GM06990 (cell line): Measurements from ENCODE around the gene PRELID1.

Source experiments
- DNase-seq: peaks from one replicate; pipeline ENCODE4 v3.0.0-alpha.2; 2011; ENCODE audit not compliant: insufficient read length; ENCODE audit errors: extremely low read depth
- H3K27me3 ChIP-seq: replicated peaks from 2 replicates; pipeline ENCODE4 v1.6.0; 2011; ENCODE audit warnings: low read length; ENCODE audit not compliant: control insufficient read depth, insufficient read depth
- H3K36me3 ChIP-seq: 2 replicates; pipeline ENCODE4 v1.5.1; 2011; ENCODE audit warnings: low read length; ENCODE audit not compliant: control insufficient read depth, insufficient read depth
- H3K4me3 ChIP-seq: replicated peaks from 2 replicates; pipeline ENCODE4 v1.5.1; 2011; ENCODE audit warnings: low read depth, mild to moderate bottlenecking, control low read depth, low read length
- TF ChIP-seq, protein P1 (sequence below): IDR thresholded peaks from 2 replicates; pipeline ENCODE4 v1.5.1; 2011; ENCODE audit warnings: low read length, control low read depth, mild to moderate bottlenecking, inconsistent platforms; ENCODE audit not compliant: insufficient read depth, poor library complexity, severe bottlenecking

PRELID1 gene

DNA sequence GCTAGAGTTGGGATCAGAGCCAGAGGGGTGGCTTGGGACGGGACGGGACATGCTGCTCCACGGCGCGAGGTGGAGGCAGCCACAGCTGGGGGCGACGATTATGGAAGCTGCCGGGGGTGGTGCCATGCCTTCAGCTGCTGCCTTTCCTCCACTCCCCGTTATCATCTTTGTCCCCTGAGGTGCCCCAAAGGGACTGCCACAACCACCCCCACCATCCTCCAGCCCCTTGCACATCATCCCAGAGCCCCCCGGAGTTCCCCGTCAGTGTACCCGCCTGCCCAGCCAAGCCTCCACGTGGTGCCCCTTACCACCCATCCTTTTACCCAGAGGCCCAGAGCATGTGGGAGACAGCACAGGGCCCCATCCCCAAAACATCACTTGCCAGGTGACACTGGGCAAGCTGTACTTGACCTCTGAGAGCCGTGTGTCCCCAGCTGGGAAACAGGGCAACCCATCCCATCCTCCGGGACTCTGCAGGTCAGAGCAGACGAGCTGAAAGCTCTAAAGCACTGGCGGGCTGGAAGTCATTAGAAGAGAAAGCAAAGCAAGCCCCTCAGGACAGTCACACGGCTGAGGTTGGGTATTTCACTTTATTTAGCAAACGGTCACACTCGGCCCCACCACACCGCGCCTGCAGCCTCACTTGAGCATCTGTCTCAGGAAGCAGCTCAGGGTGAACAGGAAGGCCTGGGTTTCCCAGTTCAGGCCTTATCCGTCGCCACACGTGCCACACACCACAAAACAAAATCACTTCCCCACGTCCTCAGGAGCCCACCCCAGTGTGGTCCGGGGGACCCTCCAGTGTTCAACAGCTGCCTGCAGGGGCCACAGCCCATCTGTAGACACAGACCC is 27.6 kb downstream of the PRELID1 start:
- Histone ChIP-seq H3K36me3 (peaks cover 41% of the 10 kb centered on the region), H3K27me3 (no peaks in the 10 kb centered on the region), H3K4me3 (no peak overlapping the region)
- no peak for DNase-seq
- TF ChIP-seq, protein P1, sequence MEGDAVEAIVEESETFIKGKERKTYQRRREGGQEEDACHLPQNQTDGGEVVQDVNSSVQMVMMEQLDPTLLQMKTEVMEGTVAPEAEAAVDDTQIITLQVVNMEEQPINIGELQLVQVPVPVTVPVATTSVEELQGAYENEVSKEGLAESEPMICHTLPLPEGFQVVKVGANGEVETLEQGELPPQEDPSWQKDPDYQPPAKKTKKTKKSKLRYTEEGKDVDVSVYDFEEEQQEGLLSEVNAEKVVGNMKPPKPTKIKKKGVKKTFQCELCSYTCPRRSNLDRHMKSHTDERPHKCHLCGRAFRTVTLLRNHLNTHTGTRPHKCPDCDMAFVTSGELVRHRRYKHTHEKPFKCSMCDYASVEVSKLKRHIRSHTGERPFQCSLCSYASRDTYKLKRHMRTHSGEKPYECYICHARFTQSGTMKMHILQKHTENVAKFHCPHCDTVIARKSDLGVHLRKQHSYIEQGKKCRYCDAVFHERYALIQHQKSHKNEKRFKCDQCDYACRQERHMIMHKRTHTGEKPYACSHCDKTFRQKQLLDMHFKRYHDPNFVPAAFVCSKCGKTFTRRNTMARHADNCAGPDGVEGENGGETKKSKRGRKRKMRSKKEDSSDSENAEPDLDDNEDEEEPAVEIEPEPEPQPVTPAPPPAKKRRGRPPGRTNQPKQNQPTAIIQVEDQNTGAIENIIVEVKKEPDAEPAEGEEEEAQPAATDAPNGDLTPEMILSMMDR = no peak

GRCh38 chr5:177332031-177332895 is 28.7 kb downstream of the PRELID1 start:
- no peak for DNase-seq
- Histone ChIP-seq H3K27me3 (no peaks in the 10 kb centered on the region), H3K36me3 (peaks cover 50% of the 10 kb centered on the region), H3K4me3 (no peak overlapping the region)
- TF ChIP-seq, protein P1 = no peak

DNA sequence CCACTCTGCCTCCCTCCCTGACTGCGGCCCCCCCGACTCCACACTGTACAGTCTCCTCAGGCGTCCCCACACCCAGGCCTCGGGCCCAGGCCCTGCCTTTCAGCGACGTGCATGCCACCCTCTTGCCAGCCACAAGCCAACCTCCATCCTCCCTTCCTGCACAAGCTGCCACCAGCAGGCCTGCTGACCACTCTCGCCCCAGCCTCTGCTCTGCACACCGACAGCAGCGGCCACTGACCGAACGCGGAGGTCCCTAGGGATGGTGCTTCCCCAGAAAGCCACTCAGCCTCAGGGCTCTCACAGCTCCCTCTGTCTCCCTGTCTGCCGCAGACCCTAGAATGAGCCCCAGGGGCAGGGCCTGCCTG is 29.3 kb downstream of the PRELID1 start:
- no peaks in the 10 kb centered on the region for H3K27me3 ChIP-seq
- DNase-seq = no peak
- no peak overlapping the region for H3K4me3 ChIP-seq
- TF ChIP-seq, protein P1 = no peak
- peaks cover 53% of the 10 kb centered on the region for H3K36me3 ChIP-seq

DNA sequence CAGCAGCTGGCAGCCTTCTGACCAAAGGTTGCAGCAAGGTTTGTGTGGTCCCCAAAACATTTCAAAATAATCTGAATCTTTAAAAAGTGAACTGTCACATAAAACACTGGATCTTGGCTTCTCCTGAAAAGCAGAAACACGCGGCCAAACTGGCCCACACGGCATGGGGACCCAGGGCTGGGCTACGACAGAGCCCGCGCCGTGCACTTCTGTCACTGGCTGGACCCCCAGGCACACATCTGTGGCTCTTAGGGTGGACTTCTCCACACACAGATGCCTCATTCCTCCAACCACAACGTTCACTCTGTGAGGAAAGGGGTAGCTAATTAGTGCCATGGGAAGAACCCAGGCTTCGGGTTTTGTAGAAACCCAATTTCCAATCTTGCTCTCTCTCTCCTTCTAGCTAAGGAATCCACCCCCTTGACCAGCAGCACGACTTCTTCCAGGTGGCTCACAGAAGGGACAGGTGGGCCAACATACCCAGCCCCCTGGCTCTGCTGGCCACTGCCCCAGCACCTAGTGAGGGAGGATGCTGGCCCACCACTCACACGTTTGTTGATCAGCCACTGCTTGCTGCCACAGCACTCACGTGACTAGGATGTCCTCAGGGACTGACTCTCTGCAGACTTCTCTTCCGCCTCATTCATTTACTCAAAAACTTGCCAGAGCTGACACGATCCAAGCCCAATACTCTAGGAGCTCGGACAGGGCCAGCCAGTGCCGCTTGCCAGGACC is 30.0 kb downstream of the PRELID1 start:
- Histone ChIP-seq H3K4me3 (no peak overlapping the region), H3K27me3 (no peaks in the 10 kb centered on the region), H3K36me3 (peaks cover 59% of the 10 kb centered on the region)
- TF ChIP-seq, protein P1 = no peak
- no peak for DNase-seq

- TF ChIP-seq, protein P1 = no peak
- Histone ChIP-seq H3K4me3 (no peak overlapping the region), H3K36me3 (peaks cover 64% of the 10 kb centered on the region), H3K27me3 (no peaks in the 10 kb centered on the region)
- no peak for DNase-seq
These were observed 30.6 kb downstream of the PRELID1 start for GRCh38 chr5:177334155-177334551.
